GM12865 (cell line): ENCODE measurements around the gene HS3ST4.

Experiments used
- DNase-seq: peaks from one replicate; pipeline ENCODE4 v3.0.0; 2010; ENCODE audit warnings: low read depth
- H3K4me3 ChIP-seq: 2 replicates; pipeline ENCODE4 v1.5.1; 2011; ENCODE audit warnings: mild to moderate bottlenecking, low read depth, low read length, control low read depth
- TF ChIP-seq, protein P1 (sequence below): IDR thresholded peaks from 2 replicates; pipeline ENCODE4 v1.5.1; 2011; ENCODE audit warnings: low read length, control low read depth, low read depth, inconsistent platforms; ENCODE audit not compliant: insufficient read depth; ENCODE audit errors: missing control alignments

HS3ST4 gene

DNA sequence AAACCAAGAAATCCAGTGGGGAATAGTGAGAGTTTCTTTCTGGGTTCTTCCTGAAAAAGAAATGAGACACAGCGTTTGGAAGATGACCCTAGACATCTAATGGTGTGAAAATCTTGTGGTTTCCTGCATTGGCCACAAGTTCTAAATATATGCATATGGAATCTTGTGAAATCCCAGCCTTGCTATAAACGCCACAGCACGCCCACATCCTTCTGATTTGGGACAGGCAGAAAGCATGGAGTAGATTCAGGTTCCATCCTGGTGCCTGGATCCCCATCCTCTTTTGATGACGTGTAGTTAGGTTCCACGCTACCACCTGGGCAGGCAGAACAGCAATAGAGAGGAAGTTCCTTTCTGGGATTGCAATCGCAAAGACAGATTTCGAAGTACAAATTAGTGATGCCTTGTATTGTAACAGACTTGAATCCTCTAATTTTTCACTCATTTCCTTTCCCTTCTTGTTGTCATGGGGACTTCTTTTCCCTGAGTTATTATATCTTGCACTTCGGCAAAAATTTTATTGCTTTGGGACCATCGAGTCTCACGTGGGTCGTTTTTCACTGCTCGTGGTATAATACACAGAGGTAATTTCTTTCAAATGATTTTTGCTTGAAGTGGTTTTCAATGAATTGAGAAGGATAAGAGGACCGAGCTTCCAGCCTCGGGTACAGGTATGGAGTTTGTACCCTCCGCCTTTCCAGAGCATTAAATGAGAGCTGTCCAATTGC is 37.6 kb downstream of the HS3ST4 start:
- H3K4me3 ChIP-seq: no peak overlapping the region
- DNase-seq: no peak
- TF ChIP-seq, protein P1, sequence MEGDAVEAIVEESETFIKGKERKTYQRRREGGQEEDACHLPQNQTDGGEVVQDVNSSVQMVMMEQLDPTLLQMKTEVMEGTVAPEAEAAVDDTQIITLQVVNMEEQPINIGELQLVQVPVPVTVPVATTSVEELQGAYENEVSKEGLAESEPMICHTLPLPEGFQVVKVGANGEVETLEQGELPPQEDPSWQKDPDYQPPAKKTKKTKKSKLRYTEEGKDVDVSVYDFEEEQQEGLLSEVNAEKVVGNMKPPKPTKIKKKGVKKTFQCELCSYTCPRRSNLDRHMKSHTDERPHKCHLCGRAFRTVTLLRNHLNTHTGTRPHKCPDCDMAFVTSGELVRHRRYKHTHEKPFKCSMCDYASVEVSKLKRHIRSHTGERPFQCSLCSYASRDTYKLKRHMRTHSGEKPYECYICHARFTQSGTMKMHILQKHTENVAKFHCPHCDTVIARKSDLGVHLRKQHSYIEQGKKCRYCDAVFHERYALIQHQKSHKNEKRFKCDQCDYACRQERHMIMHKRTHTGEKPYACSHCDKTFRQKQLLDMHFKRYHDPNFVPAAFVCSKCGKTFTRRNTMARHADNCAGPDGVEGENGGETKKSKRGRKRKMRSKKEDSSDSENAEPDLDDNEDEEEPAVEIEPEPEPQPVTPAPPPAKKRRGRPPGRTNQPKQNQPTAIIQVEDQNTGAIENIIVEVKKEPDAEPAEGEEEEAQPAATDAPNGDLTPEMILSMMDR: no peak

- TF ChIP-seq, protein P1: no peak
- no peak for DNase-seq
- H3K4me3 ChIP-seq: no peak overlapping the region
Observed at GRCh38 chr16:25730396-25730795, 38.6 kb downstream of the HS3ST4 start.

GRCh38 chr16:25734430-25735385 is 42.9 kb downstream of the HS3ST4 start:
- no peak overlapping the region for H3K4me3 ChIP-seq
- DNase-seq: no peak
- TF ChIP-seq, protein P1: no peak

DNA sequence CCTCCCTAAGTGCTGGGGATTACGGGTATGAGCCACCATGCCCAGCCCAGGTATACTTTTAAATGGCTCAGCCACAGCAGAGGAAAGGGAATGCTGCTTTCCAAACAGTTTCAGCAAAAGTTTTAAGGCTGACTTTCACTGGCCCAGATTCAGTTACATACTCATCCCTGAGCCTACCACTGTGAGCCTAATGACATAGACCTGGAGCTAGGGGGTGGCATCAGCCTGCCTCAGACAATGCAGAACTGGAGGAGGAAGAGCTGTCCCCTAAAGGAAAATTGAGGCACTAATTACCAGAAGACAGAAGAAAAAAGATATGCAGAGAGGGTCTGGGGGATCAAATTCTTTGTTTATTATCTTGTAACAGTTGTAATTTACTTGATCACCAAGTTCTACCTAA is 43.9 kb downstream of the HS3ST4 start:
- no peak overlapping the region for H3K4me3 ChIP-seq
- TF ChIP-seq, protein P1: no peak
- DNase-seq: no peak

- DNase-seq: peak; percentile 9
- H3K4me3 ChIP-seq: no peak overlapping the region
- TF ChIP-seq, protein P1: no peak
Observed at GRCh38 chr16:25747160-25747758, 55.5 kb downstream of the HS3ST4 start.

- no peak for DNase-seq
- TF ChIP-seq, protein P1: no peak
- H3K4me3 ChIP-seq: no peak overlapping the region
Observed at GRCh38 chr16:25748092-25748654, 56.4 kb downstream of the HS3ST4 start.
